GM12878 (cell line): ENCODE measurements around the gene KIN. TPM values are rescaled to one million over a fixed set of nuclear protein-coding genes. Genes with fewer than 3 reads are reported as not detected.

ENCODE experiments used
- ATF2 ChIP-seq: IDR thresholded peaks from 2 replicates; pipeline ENCODE4 v1.6.1; 2012; ENCODE audit warnings: low read length, inconsistent platforms
- CEBPB ChIP-seq, 2 experiments: fragments of 150-350 bp in 1 of 2; IDR thresholded peaks; 2 replicates each; pipeline ENCODE4 v1.6.1; 2012 to 2014; ENCODE audit warnings: low read depth in 2 of 2, low read length in 2 of 2, borderline replicate concordance in 1 of 2, inconsistent platforms in 1 of 2
- GATAD2B ChIP-seq: fragments of 450-650 bp; conservative IDR thresholded peaks from 2 replicates; pipeline ENCODE4 v1.6.1; 2017; ENCODE audit warnings: low read depth, mild to moderate bottlenecking, moderate library complexity
- JUNB ChIP-seq: IDR thresholded peaks from 2 replicates; pipeline ENCODE4 v1.6.1; 2016; ENCODE audit warnings: antibody characterized with exemption, mild to moderate bottlenecking
- LARP7 ChIP-seq: fragments of 450-650 bp; IDR thresholded peaks from 2 replicates; pipeline ENCODE4 v1.6.1; 2017; ENCODE audit warnings: mild to moderate bottlenecking
- MTA3 ChIP-seq: IDR thresholded peaks from 2 replicates; pipeline ENCODE4 v1.6.1; 2012; ENCODE audit warnings: low read length, inconsistent platforms, borderline replicate concordance
- NBN ChIP-seq: fragments of 450-650 bp; IDR thresholded peaks from 2 replicates; pipeline ENCODE4 v1.6.1; 2016
- PML ChIP-seq: IDR thresholded peaks from 2 replicates; pipeline ENCODE4 v1.6.1; 2012; ENCODE audit warnings: low read length, inconsistent platforms
- POLR2A ChIP-seq: IDR thresholded peaks from 2 replicates; pipeline ENCODE4 v1.6.1; 2011; ENCODE audit warnings: low read depth, mild to moderate bottlenecking, low read length
- POLR2AphosphoS5 ChIP-seq: IDR thresholded peaks from 2 replicates; pipeline ENCODE4 v1.6.1; 2011; ENCODE audit warnings: mild to moderate bottlenecking, low read length, inconsistent platforms
- POU2F2 ChIP-seq: IDR thresholded peaks from 3 replicates; pipeline ENCODE4 v1.6.1; 2011; ENCODE audit warnings: low read depth, mild to moderate bottlenecking, low read length, borderline replicate concordance
- SIN3A ChIP-seq: IDR thresholded peaks from 2 replicates; pipeline ENCODE4 v1.6.1; 2012; ENCODE audit warnings: low read depth, low read length, improper control_type of control experiment
- SMARCA5 ChIP-seq: fragments of 450-650 bp; IDR thresholded peaks from 2 replicates; pipeline ENCODE4 v1.6.1; 2017; ENCODE audit warnings: mild to moderate bottlenecking
- ZNF24 ChIP-seq: fragments of 450-650 bp; IDR thresholded peaks from 2 replicates; pipeline ENCODE4 v1.6.1; 2017; ENCODE audit warnings: antibody characterized with exemption, mild to moderate bottlenecking
- ZSCAN29 ChIP-seq: fragments of 450-650 bp; IDR thresholded peaks from 2 replicates; pipeline ENCODE4 v1.6.1; 2017; ENCODE audit warnings: mild to moderate bottlenecking, moderate library complexity
- polyA plus RNA-seq, 11 experiments: library from polyadenylated mRNA; depleted of rRNA in 4 of 11; unstranded in 6 of 11; stranded (reverse) in 5 of 11; fragments of >200 nt; fragmentation: Nextera tagmentation in 4 of 11; fragmentation: Illumina TruSeq in 1 of 11; extraction: Ambion mirVana in 4 of 11; extraction: Trizol in 1 of 11; gene quantifications; 1 replicate in 1 of 11; 2 replicates in 10 of 11; pipeline versions ENCODE4 v1.2.1 to v1.2.3, GENCODE V29; 2011 to 2016; ENCODE audit warnings: inconsistent platforms in 2 of 11, missing spikeins in 2 of 11, low read depth in 1 of 11
- total RNA-seq, 4 experiments: library from RNA; depleted of rRNA in 3 of 4; stranded (reverse); fragments of >200 nt in 3 of 4; fragmentation: Illumina TruSeq in 1 of 4; extraction: Trizol in 1 of 4; gene quantifications; 2 replicates each; pipeline versions ENCODE4 v1.2.1 to v1.2.3, GENCODE V29; 2013 to 2021
- TF ChIP-seq, protein P1 (sequence below): fragments of 450-650 bp; formaldehyde crosslinking; IDR thresholded peaks from 2 replicates; pipeline ENCODE4 v1.5.0; 2022; ENCODE audit warnings: mild to moderate bottlenecking, missing genetic modification characterization

The KIN gene
- total and polyA plus RNA-seq, 10 of the 15 experiments (the other 5 are each of a cell fraction or from before 2014, with no cell fraction given) = 6.8 to 33.2 (median 11.3) TPM

DNA sequence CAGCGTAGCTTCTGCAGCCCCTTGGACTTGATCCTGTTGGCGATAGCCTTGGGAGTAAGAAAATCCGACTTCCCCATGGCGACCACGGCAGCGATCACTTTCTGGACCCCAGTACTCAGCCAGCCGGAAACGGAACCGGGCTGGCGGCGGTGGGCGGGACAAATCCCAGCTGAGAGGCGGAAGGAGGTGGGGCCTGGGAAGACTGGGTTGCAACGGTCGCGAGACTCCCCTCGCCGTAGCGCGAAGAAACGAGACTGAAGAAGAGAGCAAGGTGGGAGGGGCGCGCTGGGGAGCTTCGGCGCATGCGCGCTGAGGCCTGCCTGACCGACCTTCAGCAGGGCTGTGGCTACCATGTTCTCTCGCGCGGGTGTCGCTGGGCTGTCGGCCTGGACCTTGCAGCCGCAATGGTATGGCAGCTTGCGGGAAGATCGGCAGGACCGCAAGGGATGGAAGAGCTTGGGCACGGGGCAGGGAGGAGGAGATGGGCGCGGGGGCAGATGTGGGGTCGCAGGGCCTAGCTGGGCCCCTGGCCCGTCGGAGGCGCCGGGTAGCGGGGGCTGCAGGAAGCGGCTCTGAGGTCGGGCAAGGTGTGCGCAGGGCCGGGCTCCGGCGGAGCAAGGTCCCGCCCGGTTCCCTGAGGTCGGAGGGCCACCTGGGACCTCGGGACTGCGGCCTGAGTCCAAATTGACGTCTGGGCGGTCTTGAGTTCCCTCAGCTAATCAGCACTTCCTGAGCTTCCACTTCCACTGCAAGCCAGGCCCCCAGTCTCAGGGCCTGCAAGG lies at the start of gene KIN, which contains the start of gene ATP5F1C (continued):
- TF ChIP-seq ATF2 (no peak), NBN (peak; percentile 49; the same call in 1 of the 2 replicates), PML (0 out of 2 replicates have a peak, but pooled peaks have one; percentile 61), SIN3A (peak; percentile 72), SMARCA5 (peak; percentile 42; the same call in 1 of the 2 replicates), ZSCAN29 (no peak), LARP7 (peak; percentile 79), GATAD2B (peak; percentile 33; the same call in 1 of the 2 replicates), JUNB (no peak), POU2F2 (no peak; the same call in 2 of the 3 replicates), ZNF24 (no peak), POLR2AphosphoS5 (peak; percentile 93), CEBPB (IDR thresholded peaks at IDR 0.05; ENCODE audit: borderline replicate concordance in 1 of 2, low read depth in 2 of 2, low read length in 2 of 2) (no peak), MTA3 (no peak), POLR2A (peak; percentile 97)
- TF ChIP-seq, protein P1, sequence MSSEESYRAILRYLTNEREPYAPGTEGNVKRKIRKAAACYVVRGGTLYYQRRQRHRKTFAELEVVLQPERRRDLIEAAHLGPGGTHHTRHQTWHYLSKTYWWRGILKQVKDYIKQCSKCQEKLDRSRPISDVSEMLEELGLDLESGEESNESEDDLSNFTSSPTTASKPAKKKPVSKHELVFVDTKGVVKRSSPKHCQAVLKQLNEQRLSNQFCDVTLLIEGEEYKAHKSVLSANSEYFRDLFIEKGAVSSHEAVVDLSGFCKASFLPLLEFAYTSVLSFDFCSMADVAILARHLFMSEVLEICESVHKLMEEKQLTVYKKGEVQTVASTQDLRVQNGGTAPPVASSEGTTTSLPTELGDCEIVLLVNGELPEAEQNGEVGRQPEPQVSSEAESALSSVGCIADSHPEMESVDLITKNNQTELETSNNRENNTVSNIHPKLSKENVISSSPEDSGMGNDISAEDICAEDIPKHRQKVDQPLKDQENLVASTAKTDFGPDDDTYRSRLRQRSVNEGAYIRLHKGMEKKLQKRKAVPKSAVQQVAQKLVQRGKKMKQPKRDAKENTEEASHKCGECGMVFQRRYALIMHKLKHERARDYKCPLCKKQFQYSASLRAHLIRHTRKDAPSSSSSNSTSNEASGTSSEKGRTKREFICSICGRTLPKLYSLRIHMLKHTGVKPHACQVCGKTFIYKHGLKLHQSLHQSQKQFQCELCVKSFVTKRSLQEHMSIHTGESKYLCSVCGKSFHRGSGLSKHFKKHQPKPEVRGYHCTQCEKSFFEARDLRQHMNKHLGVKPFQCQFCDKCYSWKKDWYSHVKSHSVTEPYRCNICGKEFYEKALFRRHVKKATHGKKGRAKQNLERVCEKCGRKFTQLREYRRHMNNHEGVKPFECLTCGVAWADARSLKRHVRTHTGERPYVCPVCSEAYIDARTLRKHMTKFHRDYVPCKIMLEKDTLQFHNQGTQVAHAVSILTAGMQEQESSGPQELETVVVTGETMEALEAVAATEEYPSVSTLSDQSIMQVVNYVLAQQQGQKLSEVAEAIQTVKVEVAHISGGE (CRISPR knock-in tag) = no peak
